GM12891 (cell line): Measurements from ENCODE around the gene ABHD14A.
A peak's percentile ranks its signal among the peaks of the same experiment; 100 is the strongest.

Experiments
- DNase-seq: peaks from one replicate; pipeline ENCODE4 v3.0.0; 2011; ENCODE audit warnings: low spot score; ENCODE audit not compliant: insufficient read length
- FAIRE-seq: peaks from 2 replicates; lab custom pipeline; 2011; peaks lifted over from hg19 to GRCh38; lab: Jason Lieb, UNC
- PAX5 ChIP-seq: IDR thresholded peaks from 2 replicates; pipeline ENCODE4 v1.6.1; 2011; ENCODE audit warnings: low read length, moderate library complexity, mild to moderate bottlenecking; ENCODE audit not compliant: insufficient read depth, severe bottlenecking
- POLR2A ChIP-seq: IDR thresholded peaks from 2 replicates; pipeline ENCODE4 v1.6.1; 2011; ENCODE audit warnings: low read depth, low read length, control low read depth
- POLR2AphosphoS5 ChIP-seq: IDR thresholded peaks from 2 replicates; pipeline ENCODE4 v1.6.1; 2011; ENCODE audit warnings: low read depth, low read length, control low read depth
- POU2F2 ChIP-seq: IDR thresholded peaks from 2 replicates; pipeline ENCODE4 v1.6.1; 2011; ENCODE audit warnings: low read depth, mild to moderate bottlenecking, control low read depth, low read length, moderate library complexity
- SPI1 ChIP-seq: IDR thresholded peaks from 2 replicates; pipeline ENCODE4 v1.6.1; 2011; ENCODE audit warnings: low read depth, low read length, control low read depth
- TAF1 ChIP-seq: IDR thresholded peaks from 2 replicates; pipeline ENCODE4 v1.6.1; 2011; ENCODE audit warnings: low read depth, low read length, control low read depth

Gene ABHD14A

GRCh38 chr3:51963951-51964451 lies 10.9 kb upstream of the ABHD14A start:
- DNase-seq, result no peak
- FAIRE-seq, result no peak
- TF ChIP-seq POLR2AphosphoS5 (no peak), POLR2A (no peak), PAX5 (no peak), SPI1 (no peak), POU2F2 (no peak)

GRCh38 chr3:51964521-51964920 lies 10.3 kb upstream of the ABHD14A start:
- DNase-seq (no peak), FAIRE-seq (no peak)
- TF ChIP-seq POLR2A (no peak), POLR2AphosphoS5 (no peak), PAX5 (no peak), TAF1 (no peak), SPI1 (no peak), POU2F2 (no peak)

DNA sequence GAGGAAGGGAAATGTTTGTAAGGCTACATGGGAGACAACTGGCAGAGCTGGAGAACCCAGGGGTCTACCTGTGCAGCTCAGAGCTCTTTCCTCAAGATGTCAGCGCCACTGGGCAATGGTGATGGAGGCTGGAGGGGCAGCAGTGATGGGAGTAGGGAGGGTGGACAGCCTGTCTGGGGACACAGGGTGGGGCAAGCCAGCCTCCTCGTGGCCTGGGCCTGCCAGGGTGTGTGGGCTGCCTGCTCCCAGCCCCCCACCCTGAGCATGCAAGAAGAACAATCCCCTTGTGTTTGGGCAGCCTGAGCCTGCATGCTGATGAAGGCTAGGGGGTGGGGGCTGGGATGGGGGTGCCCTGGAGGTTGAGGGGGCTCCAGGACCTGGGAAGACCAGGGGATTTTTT lies 8.8 kb upstream of the ABHD14A start:
- DNase-seq, result no peak
- TF ChIP-seq SPI1, result no peak
- TF ChIP-seq POLR2A, result no peak
- no peak for TF ChIP-seq POLR2AphosphoS5
- no peak for TF ChIP-seq TAF1
- no peak for TF ChIP-seq PAX5
- TF ChIP-seq POU2F2, result no peak
- FAIRE-seq, result no peak

- DNase-seq (no peak), FAIRE-seq (peak; percentile 48)
- TF ChIP-seq POLR2AphosphoS5 (no peak), TAF1 (no peak), PAX5 (no peak), POU2F2 (no peak), SPI1 (no peak), POLR2A (no peak)
These were observed 8.4 kb upstream of the ABHD14A start for GRCh38 chr3:51966486-51966885.

- TF ChIP-seq POLR2AphosphoS5, result no peak
- no peak for TF ChIP-seq PAX5
- no peak for TF ChIP-seq POLR2A
- no peak for TF ChIP-seq SPI1
- TF ChIP-seq POU2F2, result no peak
- no peak for TF ChIP-seq TAF1
- FAIRE-seq, result peak; percentile 61
- no peak for DNase-seq
These were observed 7.9 kb upstream of the ABHD14A start for GRCh38 chr3:51966922-51967383.

GRCh38 chr3:51967384-51968169 lies 7.3 kb upstream of the ABHD14A start, which contains the start of gene PCBP4:
Gene PCBP4 (minus strand): TSS chr3:51967454. CDS start chr3:51961240, 6,214 bp downstream.
- FAIRE-seq (no peak), DNase-seq (peak; percentile 62)
- TF ChIP-seq TAF1 (no peak), PAX5 (no peak), POLR2A (no peak), POU2F2 (no peak), POLR2AphosphoS5 (no peak), SPI1 (no peak)

- no peak for TF ChIP-seq POU2F2
- DNase-seq (no peak), FAIRE-seq (peak; percentile 31)
These were observed 6.6 kb upstream of the ABHD14A start for GRCh38 chr3:51968170-51968775.

GRCh38 chr3:51968883-51969678 lies 5.8 kb upstream of the ABHD14A start:
- peak; percentile 80 for FAIRE-seq
- no peak for TF ChIP-seq POLR2AphosphoS5
- TF ChIP-seq POLR2A, result no peak
- no peak for TF ChIP-seq POU2F2
- TF ChIP-seq SPI1, result no peak
- no peak for TF ChIP-seq TAF1
- TF ChIP-seq PAX5, result no peak

DNA sequence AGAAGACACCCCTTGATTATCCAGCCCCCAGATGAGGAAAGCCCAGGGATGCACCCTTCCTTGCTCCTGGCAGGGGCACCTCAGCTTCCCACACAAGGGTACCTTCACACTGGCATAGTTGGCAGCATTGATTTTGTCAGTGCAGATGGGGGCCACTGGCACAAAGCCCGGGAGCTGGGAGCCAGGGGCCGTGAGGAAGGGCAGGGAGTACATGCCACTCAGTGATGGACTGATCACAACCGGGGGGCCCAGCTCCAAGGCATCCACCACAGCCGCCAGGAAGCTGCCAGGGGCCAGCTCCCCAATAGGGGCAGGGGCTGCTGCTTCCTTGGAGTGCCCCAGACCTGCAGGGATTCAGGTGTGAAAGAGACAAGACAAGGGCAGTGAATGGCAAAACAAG lies 5.0 kb upstream of the ABHD14A start:
- TF ChIP-seq SPI1 (no peak), POLR2AphosphoS5 (no peak), POU2F2 (no peak), POLR2A (no peak), PAX5 (no peak), TAF1 (no peak)
- no peak for FAIRE-seq
- no peak for DNase-seq

More at GRCh38 chr3:51968883-51969678, 5.8 kb upstream of the ABHD14A start:
- DNase-seq, result no peak
